ENCODE results near the gene DPYSL5.
"Not testable (repeated sequence)": the region's sequence is repeated elsewhere in the genome, so short reads cannot be mapped to it uniquely, and the experiment has no call there.

DPYSL5 gene

GRCh38 chr2:26904839-26905238 lies 56.9 kb downstream of the DPYSL5 start:
- no peak for DNase-seq

GRCh38 chr2:26905341-26906198 lies 57.6 kb downstream of the DPYSL5 start:
- no peak for DNase-seq

DNA sequence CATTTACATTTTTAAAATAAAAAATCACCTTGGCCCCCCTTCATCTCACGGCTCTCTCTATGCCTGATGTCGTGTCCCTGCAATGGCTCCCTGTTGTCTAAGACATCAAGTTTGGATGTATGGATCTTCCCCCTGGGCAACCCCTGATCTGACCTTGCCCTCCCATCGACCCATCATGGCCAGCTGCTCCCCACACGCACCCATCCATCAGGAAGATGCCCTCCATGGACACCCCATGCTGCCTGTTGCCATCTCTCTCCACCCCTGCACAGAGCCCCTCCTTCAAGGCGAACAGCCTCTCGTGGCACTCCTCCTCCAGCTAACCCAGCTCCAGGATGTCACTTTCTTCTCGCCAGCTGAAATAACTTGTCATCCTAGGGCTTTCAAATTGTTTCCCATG lies 59.5 kb downstream of the DPYSL5 start:
- no peak for DNase-seq

DNA sequence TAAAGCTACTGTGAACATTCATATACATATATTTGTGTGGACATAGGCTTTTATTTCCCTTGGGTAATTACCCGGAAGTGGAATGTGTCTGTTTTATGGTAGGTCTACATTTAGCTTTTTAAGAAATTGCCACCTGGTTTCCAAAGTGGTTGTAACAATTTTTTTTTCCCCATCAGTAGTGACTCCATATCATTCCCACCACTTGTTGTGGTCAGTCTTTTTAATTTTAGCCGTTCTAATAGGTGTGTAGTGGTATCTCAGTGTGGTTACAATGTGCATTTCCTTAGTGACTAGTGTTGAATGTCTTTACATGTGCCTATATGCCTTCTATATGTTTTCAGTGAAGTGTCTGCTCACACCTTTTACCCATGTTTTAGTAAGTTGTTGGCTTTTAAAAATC lies 62.2 kb downstream of the DPYSL5 start:
- no peak for DNase-seq

DNA sequence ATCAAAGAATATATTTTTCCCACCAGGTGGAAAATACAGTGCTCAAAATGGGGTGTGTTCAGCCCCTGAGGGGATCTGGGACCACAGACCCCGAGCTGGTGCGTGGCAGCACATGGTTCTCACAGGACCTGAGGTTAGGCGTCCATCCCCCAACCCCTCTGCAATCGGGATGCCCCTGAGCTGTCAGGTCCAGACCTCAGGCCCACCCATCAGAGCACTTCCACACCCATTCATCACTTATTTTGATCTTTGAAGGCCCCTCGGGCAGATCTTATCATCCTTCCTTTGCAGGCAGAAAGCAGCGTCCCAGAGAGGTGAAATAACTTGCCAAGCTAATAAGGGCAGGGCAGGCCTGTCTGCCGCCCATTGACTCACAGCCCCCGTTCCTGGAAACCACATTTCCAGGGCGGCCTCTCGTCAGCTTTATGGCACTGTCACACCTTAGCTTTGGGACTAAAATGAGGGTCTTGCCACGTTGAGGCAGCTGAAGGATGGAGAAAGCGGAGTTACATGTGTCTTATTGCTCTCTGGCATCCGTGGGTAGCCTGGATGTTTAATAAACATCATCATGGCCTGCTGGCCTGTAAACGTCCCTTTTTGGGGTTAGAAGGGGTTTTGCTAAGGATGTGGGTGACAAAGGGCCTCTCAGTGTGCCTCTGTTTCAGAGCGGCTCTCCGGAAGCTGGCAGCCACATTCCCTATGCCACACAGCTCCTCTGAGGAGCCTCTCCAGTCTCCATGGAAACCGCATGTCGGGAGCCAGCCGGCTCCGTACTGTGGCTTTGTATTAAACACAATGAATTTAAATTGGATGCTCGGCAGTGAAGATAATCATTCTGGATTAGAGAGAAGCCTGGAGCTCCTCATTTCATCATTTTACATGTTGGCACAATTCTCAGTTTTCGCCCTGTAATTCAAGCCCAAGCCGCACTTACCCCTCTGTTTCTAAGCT lies 64.3 kb downstream of the DPYSL5 start:
- no peak for DNase-seq

DNA sequence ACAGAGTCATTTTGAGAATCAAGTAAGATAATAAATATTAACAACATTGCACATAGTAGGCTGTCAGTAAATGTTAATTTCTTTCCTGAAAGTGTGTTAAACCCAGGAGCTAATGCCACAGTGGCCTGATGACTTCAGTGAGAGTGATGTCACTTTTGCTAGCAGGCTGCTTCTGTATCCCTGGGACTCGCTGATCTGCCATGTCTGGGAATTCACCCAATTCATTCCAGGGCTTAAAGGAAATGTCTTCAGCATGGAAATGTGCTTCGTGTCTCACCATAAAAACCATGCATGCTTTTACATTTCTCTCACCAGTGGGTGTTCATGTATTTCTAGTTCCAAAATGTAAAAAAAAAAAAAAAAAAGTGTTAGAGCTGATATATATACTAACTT lies 65.7 kb downstream of the DPYSL5 start:
- no peak for DNase-seq

DNA sequence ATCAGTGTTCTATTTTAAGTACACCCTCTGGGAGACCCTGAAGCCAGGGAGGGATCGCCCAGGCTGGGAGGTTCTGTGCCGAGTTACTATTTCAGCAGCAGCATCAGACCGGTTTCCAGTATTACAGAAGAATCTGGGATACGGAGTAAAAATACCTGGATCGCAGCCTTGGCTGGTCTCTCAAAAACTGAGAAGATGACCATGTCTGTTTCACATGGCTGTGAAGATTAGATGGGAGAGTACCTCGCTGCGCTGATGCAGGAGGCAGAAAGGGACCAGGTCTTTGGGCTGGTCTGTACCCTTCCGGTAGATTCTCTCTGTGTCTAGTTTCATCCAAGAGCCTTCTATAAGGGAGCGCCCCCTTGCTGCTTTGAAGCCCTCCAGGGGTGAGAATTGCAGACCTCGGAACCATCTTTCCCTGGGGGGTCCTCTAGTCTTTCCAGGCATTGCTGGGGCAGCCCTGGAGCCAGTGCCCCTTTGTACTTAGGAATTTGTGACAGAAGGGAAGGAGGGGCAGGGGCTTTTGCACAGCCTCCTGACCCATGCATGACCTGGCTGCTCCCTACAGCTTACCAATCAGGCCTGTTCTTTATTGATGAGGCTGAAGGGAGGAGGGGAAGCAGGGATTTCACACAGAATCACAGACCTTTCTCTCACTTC lies 66.2 kb downstream of the DPYSL5 start:
- DNase-seq: no peak

DNA sequence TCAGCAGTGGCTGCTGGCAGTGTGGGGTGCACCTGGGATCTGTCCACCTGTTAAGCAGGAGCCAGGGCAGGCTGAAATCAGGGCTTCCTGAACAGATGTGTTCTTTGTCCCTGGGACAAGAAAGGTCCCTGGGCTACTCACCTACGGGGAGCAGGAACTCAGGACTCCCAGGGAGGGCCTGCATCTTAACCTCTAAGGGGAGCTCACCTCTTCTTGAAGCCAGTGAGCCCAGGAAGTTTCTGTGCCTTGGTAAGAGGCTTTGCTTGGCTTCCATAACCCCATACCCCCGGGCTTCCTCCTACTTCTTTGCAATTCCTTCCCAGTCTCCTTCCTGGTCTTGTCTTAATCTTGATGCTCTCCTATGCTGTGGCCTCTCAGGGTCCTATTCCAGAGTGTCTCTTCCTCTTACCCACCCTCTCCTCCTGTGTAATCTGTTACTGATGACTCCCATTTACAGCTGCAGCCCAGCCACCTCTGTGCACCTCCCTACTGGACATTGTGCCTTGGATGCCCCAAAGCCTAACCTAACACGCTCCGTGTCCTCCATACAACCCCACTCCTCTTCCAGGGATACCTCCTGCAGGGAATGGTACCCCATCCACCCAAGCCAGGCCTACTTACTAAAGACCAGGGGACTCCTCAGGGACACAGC lies 66.9 kb downstream of the DPYSL5 start:
- DNase-seq: no peak

DNA sequence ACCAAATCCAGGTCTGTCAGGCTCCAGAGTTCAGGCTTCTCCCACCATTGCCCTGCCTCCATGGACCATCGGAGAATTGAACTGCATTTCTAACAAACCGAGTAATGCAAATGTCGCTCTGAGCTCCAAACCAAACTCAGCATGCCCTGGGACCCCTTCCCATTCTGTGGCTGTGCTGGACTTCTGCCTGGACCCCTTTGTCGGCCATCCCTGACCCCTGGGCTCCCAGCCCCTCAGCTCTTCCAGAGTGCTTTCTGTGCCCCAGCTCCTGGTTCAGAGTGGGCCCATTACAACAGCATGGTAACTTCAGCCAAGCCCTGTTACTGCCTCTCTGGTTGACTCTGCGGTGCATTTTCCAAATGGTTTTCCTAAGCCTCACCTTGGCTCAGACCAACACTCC lies 67.4 kb downstream of the DPYSL5 start:
- no peak for DNase-seq

DNA sequence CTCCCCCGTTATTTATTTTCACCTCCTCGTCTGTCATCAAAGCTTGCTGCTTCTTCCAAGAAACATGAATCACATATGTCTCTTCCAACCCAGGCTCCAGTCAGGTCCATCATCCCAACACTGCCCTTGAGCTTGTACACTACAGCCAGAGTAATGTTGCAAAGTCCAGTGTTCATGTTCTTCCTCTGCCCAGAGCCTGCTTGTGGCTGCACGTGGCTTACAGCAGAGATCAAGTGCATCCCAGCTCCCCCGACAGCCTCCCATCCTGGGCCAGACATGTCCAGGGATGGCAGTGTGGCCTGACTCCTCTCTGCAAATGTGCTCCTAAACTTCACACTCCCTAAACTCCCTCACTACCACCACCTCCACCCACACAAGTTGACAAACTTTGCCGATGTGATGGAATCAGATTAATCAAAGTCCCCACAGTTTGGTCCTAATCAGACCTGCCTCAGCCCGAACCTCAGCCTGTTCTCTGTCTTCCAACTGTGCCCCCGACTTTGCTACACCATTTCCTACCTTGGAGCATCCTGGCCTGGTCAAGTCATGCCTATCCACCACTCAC lies 68.3 kb downstream of the DPYSL5 start:
- DNase-seq: no peak

DNA sequence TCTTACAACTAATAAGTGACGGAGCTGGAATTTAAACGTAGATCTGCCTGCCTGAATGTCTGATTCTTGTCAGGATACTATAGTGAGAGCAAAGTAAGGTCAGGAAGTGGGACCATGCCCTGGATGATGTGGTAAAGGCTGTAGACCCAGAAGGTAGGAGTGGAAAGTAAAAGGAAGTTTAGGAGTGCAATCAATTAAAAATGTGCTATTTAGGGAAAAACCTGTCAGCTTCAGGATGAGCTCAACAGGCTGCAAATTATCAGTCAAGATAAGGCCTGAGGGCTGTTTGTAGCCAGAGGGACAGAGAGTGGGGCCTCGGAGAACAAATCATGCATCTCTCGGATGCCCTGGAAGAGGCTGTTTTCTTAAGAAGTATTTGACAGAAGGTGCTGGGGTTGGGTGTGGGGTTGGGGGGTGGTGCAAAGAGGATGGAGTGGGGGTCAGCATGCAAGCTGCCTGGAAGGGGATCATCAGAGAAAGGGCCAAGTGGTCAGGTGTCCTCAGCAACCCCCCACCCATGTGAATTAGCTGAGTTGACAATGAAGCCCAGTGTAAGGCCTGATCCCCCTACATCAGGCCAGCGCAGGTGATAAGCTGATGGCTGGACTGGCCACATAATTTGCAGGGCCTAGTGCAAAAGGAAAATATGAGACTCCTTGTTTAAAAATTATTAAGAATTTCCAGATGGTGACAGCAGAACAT lies 69.4 kb downstream of the DPYSL5 start:
- no peak for DNase-seq

- no peak for DNase-seq
These were observed 73.4 kb downstream of the DPYSL5 start for GRCh38 chr2:26921323-26921722.

GRCh38 chr2:26922405-26923188 lies 74.7 kb downstream of the DPYSL5 start:
- peak; percentile 33 to 50 for DNase-seq

- DNase-seq: not testable (repeated sequence)
These were observed 75.2 kb downstream of the DPYSL5 start for GRCh38 chr2:26923189-26923466.

DNA sequence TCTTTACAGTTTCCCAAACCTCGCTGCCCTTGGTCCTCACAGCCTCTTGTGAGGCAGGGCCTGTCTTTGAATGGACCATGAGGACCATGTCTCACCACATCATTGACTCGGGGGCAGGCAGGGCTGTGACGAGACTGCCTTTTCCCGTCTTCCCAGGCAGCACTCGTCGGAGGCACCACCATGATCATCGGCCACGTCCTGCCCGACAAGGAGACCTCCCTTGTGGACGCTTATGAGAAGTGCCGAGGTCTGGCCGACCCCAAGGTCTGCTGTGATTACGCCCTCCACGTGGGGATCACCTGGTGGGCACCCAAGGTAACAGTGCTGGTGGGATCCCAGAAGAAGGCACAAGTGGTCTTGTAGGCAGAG lies 76.8 kb downstream of the DPYSL5 start:
- DNase-seq: no peak

DNA sequence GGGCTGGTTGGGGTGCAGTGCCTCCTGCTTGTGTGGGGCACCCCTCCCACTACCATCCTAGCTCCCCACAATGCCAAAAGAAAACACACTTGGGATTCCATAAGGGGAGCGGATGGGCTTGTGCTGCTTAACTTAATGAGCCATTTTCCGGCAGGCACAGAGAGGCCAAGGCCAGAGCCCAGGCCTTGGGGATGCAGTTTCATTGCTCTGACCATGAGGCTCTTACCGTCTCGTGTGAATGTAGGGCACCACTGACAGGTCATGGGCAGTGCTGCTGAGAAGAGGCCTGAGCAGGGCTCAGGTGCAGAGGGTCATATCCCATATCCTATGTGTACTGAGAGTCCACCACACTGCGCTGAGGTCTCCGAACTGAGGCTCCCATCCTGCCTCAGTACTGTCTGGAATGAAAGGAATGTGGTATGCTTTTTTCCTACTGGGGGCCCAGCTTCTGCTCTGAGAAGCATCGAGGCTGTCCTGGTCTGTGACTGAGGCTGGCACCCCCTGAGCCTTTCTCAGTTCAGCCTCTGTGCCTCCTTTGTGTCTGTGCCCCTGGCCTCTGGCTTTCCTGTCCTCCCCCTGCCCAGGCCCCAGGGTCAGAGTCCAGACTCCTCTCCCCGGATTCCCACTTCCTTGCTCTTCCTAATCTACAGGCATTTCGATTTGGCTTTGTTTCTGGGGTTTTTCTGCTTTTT lies 77.3 kb downstream of the DPYSL5 start:
- no peak for DNase-seq

GRCh38 chr2:26927221-26927620 lies 79.3 kb downstream of the DPYSL5 start:
- no peak for DNase-seq

GRCh38 chr2:26932974-26933373 lies 85.0 kb downstream of the DPYSL5 start:
- no peak for DNase-seq

GRCh38 chr2:26933431-26934334 lies 85.8 kb downstream of the DPYSL5 start:
- DNase-seq: no peak

GRCh38 chr2:26934335-26934724 lies 86.4 kb downstream of the DPYSL5 start:
- DNase-seq: no peak
